Epithelial cell of proximal tubule (primary cell): ENCODE measurements around the gene SCAPER. TPM values are rescaled to one million over a fixed set of nuclear protein-coding genes. Genes with fewer than 3 reads are reported as not detected.
"Not testable (repeated sequence)": the region's sequence is repeated elsewhere in the genome, so short reads cannot be mapped to it uniquely, and the experiment has no call there.

Experiments
- DNase-seq: peaks from one replicate; pipeline ENCODE4 v3.0.0-alpha.2; 2011; ENCODE audit warnings: low read depth
- H3K4me3 ChIP-seq: 2 replicates; pipeline ENCODE4 v1.5.1; 2011; ENCODE audit warnings: low read depth, mild to moderate bottlenecking, low read length
- total RNA-seq: library from RNA; depleted of rRNA; stranded (reverse); fragments of >200 nt; gene quantifications from 2 replicates; pipeline ENCODE4 v1.2.3, GENCODE V29; 2015
- TF ChIP-seq, protein P1 (sequence below): conservative IDR thresholded peaks from 2 replicates; pipeline ENCODE4 v1.5.1; 2012; ENCODE audit warnings: low read depth, mild to moderate bottlenecking, low read length

SCAPER gene
- total RNA-seq, 1 donor from 2014 or later = 13.3 TPM

DNA sequence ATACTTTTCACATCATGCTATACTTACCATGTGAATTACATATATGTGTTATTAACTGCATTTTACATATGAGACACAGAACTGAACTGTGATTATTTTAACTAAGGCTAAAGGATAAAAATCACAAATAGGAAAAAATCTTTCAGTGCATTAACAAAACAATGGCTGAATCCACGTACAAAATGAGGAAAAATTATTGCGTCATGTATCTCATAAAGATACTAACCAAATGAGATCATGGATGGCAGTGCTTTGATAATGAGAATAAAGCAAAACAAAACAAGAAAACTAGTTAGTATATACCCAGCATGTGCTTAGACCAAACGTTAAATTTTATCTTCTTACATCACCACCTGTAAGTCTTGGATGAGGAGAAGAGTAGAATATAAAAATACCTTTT lies 66.0 kb downstream of the SCAPER start:
- H3K4me3 ChIP-seq = no peak overlapping the region
- TF ChIP-seq, protein P1, sequence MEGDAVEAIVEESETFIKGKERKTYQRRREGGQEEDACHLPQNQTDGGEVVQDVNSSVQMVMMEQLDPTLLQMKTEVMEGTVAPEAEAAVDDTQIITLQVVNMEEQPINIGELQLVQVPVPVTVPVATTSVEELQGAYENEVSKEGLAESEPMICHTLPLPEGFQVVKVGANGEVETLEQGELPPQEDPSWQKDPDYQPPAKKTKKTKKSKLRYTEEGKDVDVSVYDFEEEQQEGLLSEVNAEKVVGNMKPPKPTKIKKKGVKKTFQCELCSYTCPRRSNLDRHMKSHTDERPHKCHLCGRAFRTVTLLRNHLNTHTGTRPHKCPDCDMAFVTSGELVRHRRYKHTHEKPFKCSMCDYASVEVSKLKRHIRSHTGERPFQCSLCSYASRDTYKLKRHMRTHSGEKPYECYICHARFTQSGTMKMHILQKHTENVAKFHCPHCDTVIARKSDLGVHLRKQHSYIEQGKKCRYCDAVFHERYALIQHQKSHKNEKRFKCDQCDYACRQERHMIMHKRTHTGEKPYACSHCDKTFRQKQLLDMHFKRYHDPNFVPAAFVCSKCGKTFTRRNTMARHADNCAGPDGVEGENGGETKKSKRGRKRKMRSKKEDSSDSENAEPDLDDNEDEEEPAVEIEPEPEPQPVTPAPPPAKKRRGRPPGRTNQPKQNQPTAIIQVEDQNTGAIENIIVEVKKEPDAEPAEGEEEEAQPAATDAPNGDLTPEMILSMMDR = no peak
- no peak for DNase-seq

DNA sequence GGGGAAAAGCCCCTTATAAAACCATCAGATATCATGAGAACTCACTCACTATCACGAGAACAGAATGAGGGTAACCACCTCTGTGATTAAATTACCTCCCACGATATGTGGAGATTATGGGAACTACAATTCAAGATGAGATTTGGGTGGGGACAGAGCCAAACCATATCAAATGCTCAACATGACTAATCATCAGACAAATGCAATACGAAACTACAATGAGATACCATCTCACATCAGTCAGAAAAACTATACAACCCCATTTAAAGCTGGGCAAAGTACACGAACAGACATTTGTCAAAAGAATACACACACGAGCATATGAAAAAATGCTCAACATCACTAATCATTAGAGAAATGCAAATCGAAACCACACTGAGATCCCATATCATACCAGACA lies 67.7 kb downstream of the SCAPER start:
- TF ChIP-seq, protein P1 = no peak
- DNase-seq = no peak
- no peak overlapping the region for H3K4me3 ChIP-seq

DNA sequence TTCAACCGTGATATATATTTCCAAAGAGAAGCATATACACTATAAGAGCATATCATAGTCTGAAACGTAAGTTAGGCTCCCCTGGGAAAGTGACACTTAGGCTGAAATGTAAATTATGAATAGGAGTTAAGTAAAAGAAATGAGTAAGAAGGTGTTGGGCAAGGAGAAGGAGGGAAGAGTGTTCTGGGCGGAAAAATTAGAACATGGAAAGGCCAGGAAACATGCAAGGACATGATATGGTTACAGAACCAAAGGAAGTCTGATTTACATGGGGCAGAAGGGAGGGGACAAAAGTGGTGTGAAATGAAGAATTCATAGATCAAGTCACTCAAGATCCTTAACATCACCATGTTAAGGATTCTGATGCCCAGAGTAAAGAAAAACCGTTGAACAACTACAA lies 75.2 kb downstream of the SCAPER start:
- TF ChIP-seq, protein P1 = no peak
- H3K4me3 ChIP-seq = no peak overlapping the region
- no peak for DNase-seq

DNA sequence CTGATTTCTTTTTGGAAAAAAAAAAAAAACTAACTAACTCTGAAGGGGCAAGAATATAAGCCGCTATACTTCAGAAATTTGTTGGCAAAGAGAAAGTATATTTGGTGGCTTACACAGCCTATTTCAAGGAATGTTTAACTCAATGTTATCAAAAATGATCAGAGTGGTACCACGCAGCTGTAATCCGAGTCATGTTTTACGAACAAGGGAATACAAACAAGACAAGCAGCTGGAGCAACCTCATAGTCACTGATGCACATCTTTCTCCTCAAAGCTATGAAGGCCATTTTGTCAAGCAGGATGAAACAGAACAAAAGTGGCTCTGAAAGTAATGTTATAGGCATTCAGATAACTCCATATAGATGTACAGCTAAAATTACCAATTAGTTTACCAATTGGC lies 81.2 kb downstream of the SCAPER start:
- DNase-seq = no peak
- TF ChIP-seq, protein P1 = no peak

DNA sequence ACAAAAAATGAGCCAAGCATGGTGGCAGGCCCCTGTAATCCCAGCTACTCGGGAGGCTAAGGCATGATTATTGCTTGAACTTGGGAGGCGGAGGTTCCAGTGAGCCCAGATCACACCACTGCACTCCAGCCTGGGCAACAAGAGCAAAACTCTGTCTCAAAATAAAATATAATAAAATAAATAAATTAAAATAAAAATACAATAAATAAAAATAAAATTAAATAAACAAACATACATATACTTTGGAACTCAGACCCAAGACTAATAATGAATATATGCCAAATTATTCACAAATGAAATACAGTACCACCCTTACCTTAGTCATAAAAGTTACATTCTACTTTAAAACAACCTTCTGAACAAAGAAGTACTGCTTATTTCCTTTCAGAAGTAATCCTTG lies 81.8 kb downstream of the SCAPER start:
- no peak for DNase-seq
- TF ChIP-seq, protein P1 = no peak
- H3K4me3 ChIP-seq = no peak overlapping the region

More for the DNA sequence above, 81.2 kb downstream of the SCAPER start:
- no peak overlapping the region for H3K4me3 ChIP-seq

DNA sequence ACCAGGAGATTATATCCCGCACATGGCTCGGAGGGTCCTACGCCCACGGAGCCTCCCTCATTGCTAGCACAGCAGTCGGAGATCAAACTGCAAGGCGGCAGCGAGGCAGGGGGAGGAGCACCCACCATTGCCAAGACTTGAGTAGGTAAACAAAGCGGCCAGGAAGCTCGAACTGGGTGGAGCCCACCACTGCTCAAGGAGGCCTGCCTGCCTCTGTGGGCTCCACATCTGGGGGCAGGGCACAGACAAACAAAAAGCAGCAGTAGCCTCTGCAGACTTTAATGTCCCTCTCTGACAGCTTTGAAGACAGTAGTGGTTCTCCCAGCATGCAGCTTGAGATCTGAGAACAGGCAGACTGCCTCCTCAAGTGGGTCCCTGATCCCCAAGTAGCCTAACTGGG lies 86.2 kb downstream of the SCAPER start:
- not testable (repeated sequence) for DNase-seq, H3K4me3 ChIP-seq

DNA sequence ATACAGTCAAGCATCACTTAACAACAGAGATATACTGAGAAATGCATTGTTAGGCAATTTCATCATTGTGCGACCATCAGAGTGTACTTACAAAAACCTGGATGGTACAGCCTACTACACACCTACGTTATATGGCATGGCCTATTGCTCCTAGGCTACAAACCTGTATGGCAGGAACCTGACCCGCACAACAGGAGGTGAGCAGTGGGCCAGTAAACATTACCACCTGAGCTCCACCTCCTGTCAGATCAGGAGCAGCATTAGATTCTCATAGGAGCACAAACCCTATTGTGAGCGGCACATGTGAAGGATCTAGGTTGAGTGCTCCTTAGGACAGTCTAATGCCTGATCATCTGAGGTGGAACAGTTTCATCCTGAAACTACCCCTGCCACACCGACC lies 89.7 kb downstream of the SCAPER start:
- no peak overlapping the region for H3K4me3 ChIP-seq
- TF ChIP-seq, protein P1 = no peak
- no peak for DNase-seq

DNA sequence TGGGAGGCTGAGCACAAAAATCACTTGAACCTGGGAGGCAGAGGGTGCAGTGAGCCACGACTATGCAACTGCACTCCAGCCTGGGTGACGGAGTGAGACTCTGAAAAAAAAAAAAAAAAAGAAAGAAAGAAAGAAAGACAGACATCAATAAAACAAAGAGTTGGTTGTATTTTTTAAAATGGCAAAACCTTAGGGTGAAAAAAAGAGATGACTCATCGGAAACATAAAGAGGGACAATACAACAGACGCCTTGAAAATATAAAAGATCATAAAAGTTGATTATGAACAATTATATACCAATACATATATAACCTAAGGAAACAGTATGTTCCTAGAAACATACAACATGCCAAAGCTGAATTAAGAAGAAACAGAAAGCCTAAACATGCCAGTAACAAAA lies 92.8 kb downstream of the SCAPER start:
- no peak overlapping the region for H3K4me3 ChIP-seq
- DNase-seq = no peak
- TF ChIP-seq, protein P1 = no peak
